ENCODE data around the gene SRCAP.

The SRCAP gene

GRCh38 chr16:30760577-30761426, 61.8 kb downstream of the SRCAP start:
- DNase-seq, result peak in 1 of 2 experiments; percentile 53

GRCh38 chr16:30761427-30761927, 62.5 kb downstream of the SRCAP start:
- peak; percentile 18 to 67 for DNase-seq

- peak; percentile 97 for DNase-seq
Observed at GRCh38 chr16:30761928-30762902, 63.2 kb downstream of the SRCAP start, which contains the start of the genes CFAP119 and RNF40. Gene CFAP119, minus strand, starts transcription at chr16:30762062. Its CDS starts 314 bp downstream, at chr16:30761748. Gene RNF40, plus strand, starts transcription at chr16:30762322. Its CDS starts 224 bp downstream, at chr16:30762546.

- no peak for DNase-seq
Observed at GRCh38 chr16:30762991-30763725, 64.2 kb downstream of the SRCAP start.

- DNase-seq, result no peak
Observed at GRCh38 chr16:30764086-30764485, 65.1 kb downstream of the SRCAP start.

GRCh38 chr16:30764816-30765465, 66.0 kb downstream of the SRCAP start:
- no peak for DNase-seq

- no peak for DNase-seq
Observed at GRCh38 chr16:30766206-30766932, 67.4 kb downstream of the SRCAP start.

- no peak for DNase-seq
Observed at GRCh38 chr16:30766933-30767284, 67.9 kb downstream of the SRCAP start.

- DNase-seq, result no peak
Observed at GRCh38 chr16:30767767-30768465, 68.9 kb downstream of the SRCAP start.

- DNase-seq, result no peak
Observed at GRCh38 chr16:30768583-30769181, 69.7 kb downstream of the SRCAP start.

GRCh38 chr16:30769379-30770089, 70.6 kb downstream of the SRCAP start:
- DNase-seq, result no peak

- DNase-seq, result no peak
Observed at GRCh38 chr16:30771726-30772125, 72.8 kb downstream of the SRCAP start.

GRCh38 chr16:30773826-30774225, 74.9 kb downstream of the SRCAP start:
- no peak for DNase-seq

GRCh38 chr16:30774367-30775130, 75.6 kb downstream of the SRCAP start:
- DNase-seq, result no peak

- DNase-seq, result no peak
Observed at GRCh38 chr16:30775131-30775391, 76.1 kb downstream of the SRCAP start.

GRCh38 chr16:30775392-30776188, 76.6 kb downstream of the SRCAP start:
- peak; percentile 68 to 90 for DNase-seq

- no peak for DNase-seq
Observed at GRCh38 chr16:30777591-30778297, 78.8 kb downstream of the SRCAP start.
